NT2/D1 (cell line): ENCODE measurements around the gene SETMAR.
"Not testable (repeated sequence)": the region's sequence is repeated elsewhere in the genome, so short reads cannot be mapped to it uniquely, and the experiment has no call there.

Source experiments
- DNase-seq: peaks from one replicate; pipeline ENCODE4 v3.0.0-alpha.2; 2011; ENCODE audit warnings: low read depth, low spot score
- H3K27me3 ChIP-seq: 2 replicates; pipeline ENCODE4 v1.6.0; 2011; ENCODE audit warnings: mild to moderate bottlenecking; ENCODE audit not compliant: insufficient read length, insufficient read depth
- H3K36me3 ChIP-seq: 2 replicates; pipeline ENCODE4 v1.6.1; 2011; ENCODE audit warnings: mild to moderate bottlenecking, low read length, mixed read lengths; ENCODE audit not compliant: insufficient read depth, insufficient read length
- H3K4me1 ChIP-seq: 2 replicates; pipeline ENCODE4 v1.5.1; 2011; ENCODE audit not compliant: insufficient read depth, insufficient read length
- H3K4me3 ChIP-seq: 2 replicates; pipeline ENCODE4 v1.5.1; 2011; ENCODE audit warnings: low read depth; ENCODE audit not compliant: insufficient read length
- H3K9ac ChIP-seq: 2 replicates; pipeline ENCODE4 v1.6.0; 2011; ENCODE audit warnings: low read depth; ENCODE audit not compliant: insufficient read length
- H3K9me3 ChIP-seq: 2 replicates; pipeline ENCODE4 v1.5.1; 2011; ENCODE audit warnings: mild to moderate bottlenecking, low read length; ENCODE audit not compliant: insufficient read depth
- SUZ12 ChIP-seq: IDR thresholded peaks from 2 replicates; pipeline ENCODE4 v1.6.1; 2011; ENCODE audit not compliant: insufficient read length, insufficient read depth; ENCODE audit errors: extremely low read depth
- YY1 ChIP-seq: IDR thresholded peaks from 2 replicates; pipeline ENCODE4 v1.6.1; 2011; ENCODE audit not compliant: insufficient read length, insufficient read depth
- ZNF274 ChIP-seq: IDR thresholded peaks from 2 replicates; pipeline ENCODE4 v1.6.1; 2011; ENCODE audit warnings: mild to moderate bottlenecking, low read depth, low read length

Gene SETMAR

GRCh38 chr3:4302747-4303146 lies 422 bp upstream of the SETMAR start:
- Histone ChIP-seq H3K9ac (no peak overlapping the region), H3K4me3 (peak overlapping the region; percentile 69), H3K27me3 (no peaks in the 10 kb centered on the region), H3K9me3 (peaks cover 6% of the 10 kb centered on the region; the same call in 1 of the 2 replicates), H3K36me3 (peaks cover 10% of the 10 kb centered on the region), H3K4me1 (no peaks in the 10 kb centered on the region)
- TF ChIP-seq SUZ12 (no peak), YY1 (no peak), ZNF274 (no peak)
- DNase-seq: no peak

GRCh38 chr3:4305210-4305609 lies 2.0 kb downstream of the SETMAR start:
- H3K9me3 ChIP-seq, H3K4me3 ChIP-seq, DNase-seq, H3K4me1 ChIP-seq, H3K27me3 ChIP-seq, H3K9ac ChIP-seq: not testable (repeated sequence)
- peaks cover 14% of the 10 kb centered on the region for H3K36me3 ChIP-seq

GRCh38 chr3:4306091-4306490 lies 2.9 kb downstream of the SETMAR start:
- Histone ChIP-seq H3K27me3 (no peaks in the 10 kb centered on the region), H3K9ac (no peak overlapping the region), H3K4me3 (no peak overlapping the region), H3K36me3 (peaks cover 14% of the 10 kb centered on the region), H3K4me1 (no peaks in the 10 kb centered on the region), H3K9me3 (peaks cover 6% of the 10 kb centered on the region; the same call in 1 of the 2 replicates)
- DNase-seq: no peak
- TF ChIP-seq YY1: no peak
- no peak for TF ChIP-seq SUZ12
- TF ChIP-seq ZNF274: no peak

DNA sequence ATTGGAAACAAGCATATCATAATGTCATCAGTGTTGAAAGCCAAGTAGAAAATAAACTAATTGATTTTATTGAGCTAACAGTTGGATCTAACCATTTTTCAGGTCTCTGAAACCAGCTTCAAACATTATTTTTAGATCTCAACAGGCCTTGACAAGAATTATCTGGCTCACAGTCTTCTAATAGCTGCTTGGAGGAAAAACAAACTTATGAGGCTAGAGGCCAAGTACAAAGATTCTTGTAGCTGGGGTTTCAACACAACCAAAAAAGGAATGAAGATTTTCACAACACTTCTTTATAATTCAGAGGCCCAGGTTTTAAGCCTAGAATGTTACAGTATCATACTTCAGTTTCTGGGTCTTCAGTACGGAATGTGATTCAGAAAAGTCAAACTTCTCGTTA lies 3.7 kb downstream of the SETMAR start:
- Histone ChIP-seq H3K4me3 (no peak overlapping the region), H3K9ac (no peak overlapping the region), H3K4me1 (no peaks in the 10 kb centered on the region), H3K36me3 (peaks cover 14% of the 10 kb centered on the region), H3K9me3 (peaks cover 6% of the 10 kb centered on the region; the same call in 1 of the 2 replicates), H3K27me3 (no peaks in the 10 kb centered on the region)
- DNase-seq: no peak
- TF ChIP-seq YY1: no peak
- no peak for TF ChIP-seq SUZ12
- TF ChIP-seq ZNF274: no peak

DNA sequence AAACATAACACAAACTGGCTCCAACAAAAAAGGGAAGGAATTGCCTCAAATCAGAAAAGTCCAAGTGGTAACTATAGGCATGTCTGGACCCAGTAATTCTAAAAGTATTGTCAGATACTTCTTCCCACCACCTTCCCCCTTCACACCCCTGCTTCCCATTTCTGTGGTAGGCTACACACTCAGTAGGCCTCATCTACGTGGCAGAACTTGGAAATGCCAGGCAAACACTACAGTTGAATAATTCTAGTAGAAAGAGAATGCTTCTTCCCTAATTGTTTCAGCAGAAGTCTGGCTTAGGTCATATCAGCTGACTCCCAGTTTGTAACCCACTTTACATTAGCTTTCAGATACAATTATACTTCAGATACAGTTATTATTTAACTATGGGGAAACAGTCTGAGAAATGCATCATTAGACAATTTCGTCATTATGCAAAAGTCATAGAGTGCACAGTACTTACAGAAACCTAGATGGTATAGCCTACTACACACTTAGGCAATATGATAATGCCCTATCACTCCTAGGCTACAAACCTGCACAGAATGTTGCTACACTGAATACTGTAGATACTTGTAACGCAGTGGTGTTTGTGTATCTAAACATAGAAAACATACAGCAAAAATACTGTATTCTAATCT lies 6.4 kb downstream of the SETMAR start:
- no peak for TF ChIP-seq SUZ12
- TF ChIP-seq ZNF274: no peak
- no peak for TF ChIP-seq YY1
- no peaks in the 10 kb centered on the region for H3K4me1 ChIP-seq
- peaks cover 32% of the 10 kb centered on the region for H3K36me3 ChIP-seq
- DNase-seq: no peak
- no peaks in the 10 kb centered on the region for H3K9me3 ChIP-seq
- H3K27me3 ChIP-seq: no peaks in the 10 kb centered on the region
- no peak overlapping the region for H3K9ac ChIP-seq
- no peak overlapping the region for H3K4me3 ChIP-seq

GRCh38 chr3:4310971-4311370 lies 7.8 kb downstream of the SETMAR start:
- no peaks in the 10 kb centered on the region for H3K27me3 ChIP-seq
- TF ChIP-seq YY1: no peak
- no peak for TF ChIP-seq SUZ12
- no peak for TF ChIP-seq ZNF274
- H3K4me3 ChIP-seq: no peak overlapping the region
- no peak overlapping the region for H3K9ac ChIP-seq
- H3K4me1 ChIP-seq: no peaks in the 10 kb centered on the region
- H3K9me3 ChIP-seq: no peaks in the 10 kb centered on the region
- peaks cover 43% of the 10 kb centered on the region for H3K36me3 ChIP-seq
- DNase-seq: no peak

- H3K9me3 ChIP-seq: no peaks in the 10 kb centered on the region
- peaks cover 45% of the 10 kb centered on the region for H3K36me3 ChIP-seq
- H3K9ac ChIP-seq: no peak overlapping the region
- TF ChIP-seq SUZ12 (no peak), YY1 (no peak), ZNF274 (no peak)
- H3K27me3 ChIP-seq: no peaks in the 10 kb centered on the region
- no peak overlapping the region for H3K4me3 ChIP-seq
- no peaks in the 10 kb centered on the region for H3K4me1 ChIP-seq
- no peak for DNase-seq
These were observed 8.3 kb downstream of the SETMAR start for GRCh38 chr3:4311496-4311895.
